Measurements from ENCODE around the gene GNAL.
A peak's percentile ranks its signal among the peaks of the same experiment; 100 is the strongest.

The GNAL gene

DNA sequence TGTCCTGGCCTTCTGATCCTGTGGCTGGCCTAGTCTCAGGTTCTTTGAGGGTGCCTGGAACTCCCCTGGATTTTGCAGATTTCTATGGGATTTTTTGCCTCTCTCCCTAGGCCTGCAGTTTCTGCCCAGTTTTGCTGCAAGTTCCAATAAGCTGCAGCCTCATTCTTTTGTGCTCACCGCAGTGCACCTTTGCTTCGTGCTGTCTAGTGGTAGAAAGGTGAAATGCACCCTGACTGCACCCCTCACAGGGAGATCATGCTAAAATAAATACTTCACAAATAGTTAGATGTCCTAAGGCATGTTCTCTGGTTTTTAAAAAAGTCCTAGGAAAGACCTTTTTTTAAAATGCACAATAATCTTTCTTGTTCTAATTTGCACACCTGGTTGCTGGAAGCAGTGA lies 72.5 kb downstream of the GNAL start:
- DNase-seq (ENCODE audit: low read depth) = no peak

DNA sequence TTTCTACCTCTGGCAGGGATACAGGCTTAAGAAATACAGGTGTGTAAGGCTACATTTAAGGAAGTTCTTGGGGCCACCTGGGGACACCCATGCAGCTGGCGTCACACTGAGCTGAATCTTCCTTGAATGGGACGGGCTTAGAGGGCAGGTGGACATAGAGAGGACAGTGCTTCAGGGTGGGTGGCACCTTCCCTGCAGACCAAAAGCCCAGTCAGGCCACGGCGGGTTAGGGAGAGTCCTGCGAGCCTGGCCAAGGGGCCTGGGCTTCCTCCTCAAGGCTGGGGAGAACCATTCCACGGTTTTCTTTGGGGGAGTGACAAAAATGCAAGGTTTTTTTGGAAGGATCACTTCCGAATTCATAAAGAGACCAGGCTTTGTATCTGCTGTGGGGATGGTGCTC lies 73.4 kb downstream of the GNAL start:
- DNase-seq (ENCODE audit: low read depth) = no peak

DNA sequence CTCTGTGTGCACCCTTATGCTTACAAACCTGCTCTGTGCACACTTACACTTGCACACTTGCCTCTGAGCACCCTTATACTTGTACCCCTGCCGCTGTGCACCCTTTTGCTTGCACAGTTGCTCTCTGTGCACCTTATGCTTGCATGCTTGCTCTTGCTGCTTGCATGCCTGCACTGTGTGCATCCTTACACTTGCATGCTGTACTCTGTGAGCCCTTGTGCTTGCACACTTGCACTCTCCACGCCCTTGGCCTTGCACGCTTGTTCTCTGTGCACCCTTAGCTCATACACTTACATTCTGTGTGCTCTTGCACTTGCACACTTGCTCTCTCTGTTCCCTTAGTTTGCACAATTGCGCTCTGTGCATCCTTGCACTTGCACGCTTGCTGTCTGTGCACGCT lies 78.3 kb downstream of the GNAL start:
- no peak for DNase-seq (ENCODE audit: low read depth)

DNA sequence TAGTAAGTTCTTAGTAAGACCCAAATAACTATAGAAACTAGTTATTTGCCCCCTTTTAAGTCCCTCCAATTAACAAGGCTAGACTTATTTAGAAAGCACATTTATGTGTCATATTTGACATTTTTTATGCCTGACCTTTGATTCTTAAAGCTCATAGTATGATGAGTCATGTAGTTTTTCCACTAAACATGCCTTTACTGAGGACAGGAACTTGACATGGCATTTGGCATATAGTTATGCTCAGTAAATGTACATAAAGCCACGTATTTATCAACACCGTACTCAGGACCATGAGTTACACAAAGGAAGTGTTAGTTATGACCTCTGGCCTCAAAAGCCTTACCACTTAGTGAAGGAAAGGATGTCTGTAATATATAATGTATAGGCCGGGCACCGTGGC lies 78.9 kb downstream of the GNAL start:
- DNase-seq (ENCODE audit: low read depth) = peak; percentile 16

DNA sequence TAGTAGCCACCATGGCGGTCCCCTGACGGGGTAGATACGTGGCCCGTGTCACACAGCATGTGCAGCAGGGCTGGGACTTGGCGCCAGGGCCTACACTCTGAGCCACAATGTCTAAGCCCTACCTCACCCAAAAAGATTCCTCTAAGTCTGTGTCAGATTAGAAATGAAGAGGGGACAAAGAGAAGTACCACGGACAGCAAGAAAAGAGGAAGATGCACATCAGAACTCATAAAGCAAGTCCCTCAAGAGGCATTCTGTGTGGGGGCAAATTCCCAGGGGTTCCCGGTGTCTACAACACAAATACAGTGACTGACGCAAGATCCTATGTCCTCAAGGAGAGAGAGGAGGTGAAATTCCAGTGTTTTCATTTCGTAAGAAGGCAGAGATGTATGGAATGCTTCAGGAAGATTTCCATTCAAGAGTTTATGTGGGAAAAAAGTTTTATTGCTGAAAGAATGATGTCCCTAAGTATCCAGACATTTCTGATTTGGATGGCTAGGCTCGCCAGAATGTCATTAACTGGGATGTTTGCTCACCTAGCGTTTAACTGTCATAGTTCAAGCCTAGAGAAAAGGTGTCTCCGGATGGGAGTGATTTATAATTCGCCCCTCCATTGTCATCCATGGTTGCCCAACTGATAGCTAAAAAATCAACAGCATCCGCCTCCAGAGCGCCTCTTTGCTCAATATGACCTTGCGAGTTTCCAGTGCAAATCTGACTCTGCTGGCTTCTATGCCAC lies 86.5 kb downstream of the GNAL start:
- DNase-seq (ENCODE audit: low read depth) = no peak

DNA sequence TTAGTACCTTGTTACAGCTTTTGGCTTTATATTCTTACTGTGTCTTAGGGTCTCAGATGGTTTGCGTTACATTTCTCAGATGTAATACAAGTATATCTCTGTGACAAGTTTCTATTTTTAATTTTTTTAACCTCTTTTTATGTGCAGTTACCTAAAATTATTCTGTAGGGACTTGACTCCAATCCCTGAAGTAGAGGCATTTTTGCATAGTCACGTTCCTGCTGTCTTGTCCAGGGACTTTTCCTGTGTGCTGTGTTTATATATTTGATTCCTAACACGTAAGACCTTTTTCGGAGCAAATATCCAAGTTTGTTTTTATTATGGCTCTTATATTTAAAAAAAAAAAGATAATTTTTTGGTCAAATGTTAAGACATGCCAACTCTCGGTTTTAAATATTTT lies 91.0 kb downstream of the GNAL start:
- DNase-seq (ENCODE audit: low read depth) = no peak

DNA sequence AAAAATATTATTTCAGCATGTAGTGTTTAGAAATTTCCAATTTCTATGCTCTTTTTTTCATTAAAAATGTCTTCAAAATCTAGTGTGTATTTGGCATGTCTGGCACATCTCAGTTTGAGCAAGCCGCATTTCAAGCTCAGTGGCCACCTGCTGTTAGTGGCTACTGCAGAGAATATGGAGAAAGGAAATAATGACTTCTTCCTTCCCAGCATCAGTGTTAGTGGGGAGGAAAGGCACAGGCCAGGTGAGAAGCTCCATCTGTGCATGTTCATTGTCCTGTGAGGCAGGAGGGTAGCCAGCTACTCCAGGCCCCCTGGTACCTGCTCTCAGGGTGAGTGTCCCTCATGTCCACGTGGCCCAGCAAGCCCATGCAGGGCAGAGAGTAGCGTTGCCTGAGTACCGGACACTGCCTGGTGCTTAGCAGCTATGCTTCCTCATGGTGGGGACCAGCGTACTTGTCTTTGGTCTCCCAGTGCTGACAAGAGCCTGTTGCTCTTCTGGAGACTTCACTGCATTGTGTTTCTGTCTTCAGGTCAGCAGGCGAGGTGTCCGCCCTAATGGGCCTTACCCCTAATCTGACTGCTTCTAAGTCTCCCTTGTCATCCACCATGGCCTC lies 94.8 kb downstream of the GNAL start:
- no peak for DNase-seq (ENCODE audit: low read depth)

DNA sequence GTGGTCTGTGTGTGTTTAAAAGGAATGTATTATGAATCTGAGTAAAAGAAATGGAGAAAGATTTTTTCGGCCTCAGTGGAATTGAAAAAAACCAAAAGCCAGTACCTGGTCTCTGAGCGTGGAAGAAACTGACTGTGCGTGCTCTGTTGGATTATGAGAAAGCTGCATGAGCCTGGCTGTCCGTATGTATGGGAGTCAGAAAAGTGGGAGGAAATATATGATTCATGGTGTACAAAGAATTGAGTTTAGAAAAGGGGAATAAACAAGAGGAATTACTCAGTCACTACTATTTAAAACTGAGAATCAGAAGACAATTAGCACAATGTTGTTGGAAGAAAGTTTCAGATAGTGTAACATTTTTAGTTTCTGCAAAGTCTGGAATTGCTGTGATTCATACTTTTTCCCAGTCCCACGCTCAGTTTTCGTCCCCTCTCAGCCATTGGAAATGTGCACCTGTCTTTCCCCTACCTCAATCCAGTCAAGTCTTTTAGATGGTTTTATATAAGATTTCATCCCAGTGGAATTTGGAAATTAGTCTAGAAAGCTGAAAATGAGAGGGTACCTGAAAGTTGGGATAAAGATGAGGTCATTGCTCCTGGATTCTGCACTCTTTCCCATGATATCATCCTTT lies 95.7 kb downstream of the GNAL start:
- no peak for DNase-seq (ENCODE audit: low read depth)

DNA sequence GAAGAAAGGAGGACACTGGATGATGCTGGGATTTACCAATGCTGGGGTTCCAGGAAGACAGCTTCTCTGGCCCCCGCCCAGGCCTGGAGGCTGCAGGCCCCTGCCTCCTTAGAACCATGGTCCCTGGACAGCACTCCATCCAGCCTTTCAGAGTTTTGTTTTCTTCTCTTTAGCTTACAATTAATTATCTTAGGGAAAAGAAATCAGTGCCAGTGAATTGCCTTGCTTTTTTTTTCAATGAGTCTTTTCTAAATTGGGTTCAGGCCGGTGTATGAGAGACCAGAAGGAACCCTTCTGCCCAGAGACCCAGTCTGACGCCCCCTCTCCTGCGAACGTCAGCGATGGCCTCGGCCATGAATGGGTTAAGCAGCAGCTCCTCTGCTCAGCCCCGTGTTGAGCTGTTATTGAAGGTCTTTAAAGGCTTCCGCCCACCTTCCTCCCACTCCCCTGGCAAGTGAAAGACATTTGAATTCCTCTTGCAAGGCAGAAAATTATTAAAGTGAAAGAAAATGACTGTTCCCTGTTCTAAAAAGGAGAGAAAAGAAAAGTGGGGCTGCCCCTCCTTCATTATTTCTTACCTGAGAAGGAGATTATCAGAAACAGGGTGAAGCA lies 96.5 kb downstream of the GNAL start:
- DNase-seq (ENCODE audit: low read depth) = no peak

DNA sequence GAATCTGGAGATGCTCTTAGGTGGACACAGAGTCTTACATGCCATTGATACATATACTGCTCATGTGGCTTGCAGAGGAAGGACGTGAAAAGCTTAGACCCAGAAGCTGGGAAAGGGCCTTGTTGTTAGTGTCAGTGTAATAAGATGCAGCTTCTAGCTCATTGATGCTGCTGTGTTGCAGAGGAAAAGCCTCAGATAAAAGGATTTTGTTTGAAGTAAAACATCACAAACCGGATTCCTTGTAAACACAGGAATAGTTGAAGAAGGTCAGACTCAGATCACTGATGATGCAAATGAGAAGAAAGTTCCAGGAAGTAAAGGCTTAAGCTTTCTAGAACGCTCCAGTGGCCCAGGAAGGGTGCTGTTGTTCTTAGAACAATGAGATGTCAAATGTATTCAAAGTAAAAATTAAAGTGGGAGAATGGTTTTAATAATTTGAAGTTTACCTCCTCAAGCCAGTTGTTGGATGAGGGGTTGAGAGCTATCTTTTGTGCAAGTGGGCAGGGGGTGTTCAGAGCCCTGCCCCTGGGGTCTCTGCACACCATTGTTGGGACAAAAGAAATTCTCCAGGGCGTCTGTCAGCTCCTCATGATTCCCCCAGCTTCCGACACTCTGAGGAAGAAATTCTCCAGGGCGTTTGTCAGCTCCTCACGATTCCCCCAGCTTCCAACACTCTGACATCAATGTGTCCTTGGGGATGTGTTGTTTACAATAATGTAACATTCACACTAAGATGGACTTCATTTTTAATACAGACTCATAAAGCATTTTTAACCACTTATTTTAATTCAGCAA lies 100.8 kb downstream of the GNAL start:
- DNase-seq (ENCODE audit: low read depth) = peak; percentile 11

DNA sequence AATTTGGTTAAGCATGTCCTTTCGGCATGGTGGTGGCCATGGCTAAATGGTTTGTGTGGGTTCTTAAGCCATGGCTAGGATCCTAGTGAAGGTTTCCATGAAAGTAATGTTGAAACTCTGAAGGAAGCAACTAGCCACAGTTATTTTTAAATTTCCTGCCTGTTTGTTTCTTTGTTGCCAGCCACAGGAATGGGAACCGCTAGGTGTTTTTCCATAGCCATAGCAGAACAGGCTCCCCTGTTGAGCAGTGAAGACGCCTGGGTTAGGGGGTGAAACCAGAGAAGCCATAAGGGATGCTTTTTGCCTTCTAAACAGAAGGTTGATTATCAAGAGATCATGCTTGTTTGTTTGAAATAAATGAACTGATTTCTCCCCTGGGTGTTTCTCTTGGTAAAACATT lies 102.1 kb downstream of the GNAL start:
- no peak for DNase-seq (ENCODE audit: low read depth)

DNA sequence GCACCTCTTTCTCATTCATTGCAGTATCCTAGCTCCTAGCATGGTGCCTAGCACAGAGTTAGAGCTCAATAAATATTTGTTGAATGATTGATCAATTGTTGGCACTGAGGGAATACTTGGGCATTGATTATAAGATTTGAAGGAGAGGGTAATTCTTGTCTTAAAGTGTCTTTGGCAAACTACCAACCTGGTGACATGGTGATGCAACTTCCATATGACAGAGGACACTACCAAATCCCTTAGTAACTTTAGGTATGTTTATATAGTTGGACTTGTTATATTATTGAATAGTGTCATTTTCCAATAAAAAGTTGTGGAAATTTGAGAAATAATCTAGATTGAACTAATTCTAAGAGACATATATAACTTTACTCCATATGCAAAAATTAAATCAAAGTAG lies 103.6 kb downstream of the GNAL start:
- no peak for DNase-seq (ENCODE audit: low read depth)

DNA sequence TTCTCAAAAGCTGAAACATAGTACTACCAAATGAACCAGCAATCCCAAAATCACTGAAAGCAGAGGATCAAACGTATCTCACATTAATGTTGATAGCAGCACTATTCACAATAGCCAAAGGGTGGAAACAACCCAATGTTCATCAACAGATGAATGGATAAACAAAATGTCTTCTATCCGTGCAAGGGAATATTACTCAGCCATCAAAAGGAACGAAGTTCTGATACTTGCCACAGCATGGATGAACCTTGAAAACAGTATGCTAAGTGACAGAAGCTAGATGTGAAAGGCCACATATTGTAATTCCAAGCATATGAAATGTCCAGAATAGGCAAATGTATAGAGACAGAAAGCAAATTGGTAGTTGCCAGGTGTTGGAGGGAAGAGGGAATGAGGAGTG lies 105.1 kb downstream of the GNAL start:
- no peak for DNase-seq (ENCODE audit: low read depth)

DNA sequence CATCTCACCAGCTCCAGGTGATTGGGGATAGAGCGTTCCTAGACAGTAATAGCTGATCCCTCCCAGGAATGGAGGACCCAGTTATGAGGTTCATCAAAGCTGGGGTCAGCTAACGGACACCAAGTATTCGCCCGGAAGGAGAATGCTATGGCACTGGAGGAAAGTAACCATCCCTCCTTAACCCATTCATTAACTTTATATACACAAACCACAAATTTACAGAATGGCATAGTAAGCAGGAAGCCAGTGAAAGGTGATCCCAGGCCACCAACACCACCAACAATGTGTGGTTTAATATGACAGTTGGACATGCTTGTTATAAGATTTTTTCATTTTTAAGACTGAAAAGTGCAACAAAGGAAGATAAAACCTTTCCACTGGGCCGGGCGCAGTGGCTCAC lies 106.9 kb downstream of the GNAL start:
- DNase-seq (ENCODE audit: low read depth) = no peak

DNA sequence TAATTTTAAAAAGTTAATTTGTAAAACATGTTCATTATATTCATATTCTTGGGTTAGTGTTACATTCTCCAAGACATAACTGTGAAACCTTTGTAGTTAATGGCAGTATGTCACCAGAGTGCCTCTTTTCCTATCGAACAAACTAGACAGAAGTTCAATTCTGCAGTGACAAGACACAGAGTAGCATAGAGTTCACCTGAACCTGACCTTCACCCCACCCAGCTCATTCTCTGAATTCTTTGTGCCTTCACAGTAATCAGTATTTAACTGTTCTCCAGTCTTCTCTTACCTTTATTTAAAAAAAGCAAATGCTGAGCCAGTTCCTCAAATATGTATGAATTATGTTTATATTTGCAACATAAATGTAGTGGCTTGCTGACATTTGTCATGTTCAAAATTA lies 109.2 kb downstream of the GNAL start:
- DNase-seq (ENCODE audit: low read depth) = no peak

DNA sequence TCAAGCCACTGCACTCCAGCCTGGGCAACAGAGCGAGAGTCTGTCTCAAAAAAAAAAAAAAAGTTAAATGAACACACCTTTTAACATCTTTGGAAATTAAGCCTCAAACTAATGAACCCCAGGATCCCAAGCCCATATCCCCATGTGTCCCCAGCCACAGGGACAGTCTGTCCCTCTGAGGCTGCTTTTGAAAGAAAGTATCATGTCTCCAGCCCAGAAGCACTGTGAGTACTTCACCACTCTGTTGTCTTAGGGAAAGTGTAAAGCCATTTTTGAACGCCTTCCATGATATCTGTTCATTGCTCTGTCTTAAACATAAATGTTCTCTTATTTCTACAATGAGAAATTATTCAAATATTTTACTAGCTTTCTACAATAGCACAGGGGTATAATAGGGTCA lies 110.0 kb downstream of the GNAL start:
- DNase-seq (ENCODE audit: low read depth) = no peak

DNA sequence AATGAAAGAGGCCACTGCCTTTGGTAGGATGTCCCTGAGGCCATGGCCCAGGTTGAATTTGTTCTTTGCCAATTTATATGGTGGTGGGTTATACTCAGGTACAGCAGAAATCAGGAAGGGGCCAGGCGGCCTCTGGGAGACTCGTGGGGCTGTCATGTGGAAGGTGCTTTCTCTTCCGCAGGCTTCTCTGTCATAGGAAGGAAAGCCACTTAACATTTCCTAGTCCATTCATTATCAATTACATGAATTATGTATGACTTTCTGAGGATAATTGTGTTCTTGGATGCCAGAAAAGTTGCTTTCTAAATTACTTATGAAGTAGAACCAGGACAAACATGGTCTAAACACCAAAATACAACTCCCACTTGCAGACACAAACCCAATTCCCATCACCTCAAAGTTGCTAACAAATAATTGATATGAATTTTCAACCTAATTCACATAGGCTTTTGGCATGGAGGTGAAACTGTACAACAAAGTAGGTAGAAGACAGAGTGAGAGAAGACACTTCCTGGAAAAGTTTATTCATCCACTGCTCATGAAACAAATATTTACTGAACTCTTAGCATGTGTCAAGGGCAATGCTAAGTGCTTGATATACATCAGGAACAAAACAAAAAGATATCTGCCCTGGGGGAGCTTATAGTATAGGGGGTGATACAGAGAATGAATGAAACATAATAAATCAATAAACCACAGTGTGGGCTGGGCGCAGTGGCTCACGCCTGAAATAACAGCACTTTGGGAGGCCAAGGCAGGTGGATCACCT lies 111.7 kb downstream of the GNAL start:
- no peak for DNase-seq (ENCODE audit: low read depth)

DNA sequence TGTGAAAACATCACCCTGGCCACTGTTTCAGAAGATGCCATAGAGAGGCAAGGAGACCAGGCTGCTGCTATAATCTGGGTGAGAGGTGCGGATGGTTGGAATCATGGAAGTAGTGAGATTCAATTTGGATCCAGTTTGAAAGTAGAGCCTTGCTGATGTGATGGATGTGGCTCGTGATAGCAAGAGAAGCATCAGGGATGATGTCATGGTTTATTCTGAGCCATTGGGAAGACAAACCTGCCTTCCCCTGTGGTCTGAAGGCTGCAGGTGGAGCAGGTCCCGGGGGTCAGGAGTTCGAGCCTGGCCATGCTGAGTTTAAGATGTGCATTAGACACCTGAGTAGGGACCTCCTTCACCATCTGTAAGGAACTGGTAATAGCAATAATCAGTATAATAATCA lies 112.5 kb downstream of the GNAL start:
- DNase-seq (ENCODE audit: low read depth) = no peak

DNA sequence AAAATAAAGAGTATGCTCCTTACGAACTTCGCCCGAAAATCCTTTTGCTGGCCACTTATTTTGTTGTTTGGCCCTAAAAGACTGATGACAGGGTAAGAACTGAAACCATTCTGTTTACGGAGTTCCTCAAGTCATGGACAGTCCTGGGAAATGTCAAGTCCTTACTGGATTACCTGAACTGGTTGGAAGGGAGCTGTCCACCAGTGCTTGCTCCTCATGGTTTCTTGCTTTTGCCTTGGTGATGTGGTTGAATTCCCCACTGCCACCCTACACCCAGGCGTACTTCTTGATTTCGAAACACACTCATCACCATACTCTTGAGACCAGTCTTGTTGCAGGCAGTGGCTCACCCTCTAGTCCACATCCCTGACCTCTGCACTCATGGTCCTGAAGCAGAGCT lies 113.1 kb downstream of the GNAL start:
- no peak for DNase-seq (ENCODE audit: low read depth)

DNA sequence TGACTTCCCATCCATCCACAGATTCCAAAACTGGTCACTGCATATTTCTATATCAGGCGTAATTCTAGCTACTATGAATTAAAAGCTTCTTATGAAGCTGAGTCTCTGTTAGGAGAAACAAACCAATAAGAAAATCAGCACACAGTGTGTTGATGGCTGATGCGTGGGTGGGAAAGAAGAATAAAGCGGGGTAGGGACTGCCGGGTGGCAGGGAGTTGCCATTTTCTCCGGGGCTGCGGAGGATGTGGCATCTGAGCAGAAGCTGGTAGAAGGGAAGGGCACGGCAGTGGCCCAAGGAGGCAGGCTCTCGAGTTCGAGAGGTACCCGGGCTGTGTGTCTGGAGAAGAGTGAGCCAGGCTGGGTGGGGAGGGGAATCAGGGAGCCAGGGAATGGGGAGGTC lies 113.5 kb downstream of the GNAL start:
- no peak for DNase-seq (ENCODE audit: low read depth)

DNA sequence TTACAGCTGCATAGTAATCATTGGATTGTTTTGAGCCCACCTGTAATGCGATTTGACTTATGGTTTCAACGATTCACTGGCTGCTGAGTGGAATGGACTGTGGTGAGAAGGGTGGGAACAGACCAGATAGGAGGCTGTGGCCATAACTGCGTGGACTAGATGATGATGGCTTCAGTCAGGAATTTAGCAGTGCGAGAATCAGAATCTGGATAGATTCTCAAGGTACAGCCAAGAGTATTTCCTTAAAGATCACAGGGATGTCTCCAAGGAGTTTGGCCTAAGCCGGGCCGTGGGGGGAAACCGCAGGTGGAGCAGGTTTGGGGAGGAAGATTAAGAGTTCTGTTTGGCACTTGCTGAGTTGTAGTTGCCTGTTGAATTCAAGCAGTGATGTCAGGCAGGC lies 118.2 kb downstream of the GNAL start:
- DNase-seq (ENCODE audit: low read depth) = peak; percentile 12
